Measurements from ENCODE around the gene SAG.
"Not testable (repeated sequence)": the region's sequence is repeated elsewhere in the genome, so short reads cannot be mapped to it uniquely, and the experiment has no call there.

Gene SAG

DNA sequence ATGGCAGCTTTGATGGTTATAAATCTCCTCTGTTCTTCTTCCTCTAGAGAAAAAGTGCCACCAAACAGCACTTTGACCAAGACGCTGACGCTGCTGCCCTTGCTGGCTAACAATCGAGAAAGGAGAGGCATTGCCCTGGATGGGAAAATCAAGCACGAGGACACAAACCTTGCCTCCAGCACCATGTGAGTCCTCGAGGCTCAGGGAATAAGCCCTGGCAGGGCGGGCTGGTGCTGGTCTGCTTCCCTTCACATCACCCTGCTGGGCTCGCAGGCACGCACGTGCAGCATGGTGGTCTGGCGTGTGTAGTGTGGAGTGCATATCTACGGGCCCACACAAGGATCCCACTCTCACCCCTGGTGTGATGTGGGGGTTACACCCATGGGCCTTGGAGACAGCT lies 27.3 kb downstream of the SAG start:
- no peak for FAIRE-seq

DNA sequence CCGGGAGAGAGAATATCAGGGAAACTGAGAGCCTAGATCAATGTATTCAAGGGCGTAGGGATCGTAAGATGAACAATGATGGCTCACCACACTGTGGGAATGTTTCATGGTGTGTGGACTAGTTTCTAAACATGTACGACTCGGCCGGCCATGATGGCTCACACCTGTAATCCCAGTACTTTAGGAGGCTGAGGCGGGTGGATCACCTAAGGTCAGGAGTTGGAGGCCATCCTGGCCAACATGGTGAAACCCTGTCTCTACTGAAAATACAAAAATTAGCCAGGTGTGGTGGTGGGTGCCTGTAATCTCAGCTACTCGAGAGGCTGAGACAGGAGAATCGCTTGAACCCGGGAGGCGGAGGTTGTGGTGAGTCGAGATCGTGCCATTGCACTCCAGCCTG lies 28.5 kb downstream of the SAG start:
- not testable (repeated sequence) for FAIRE-seq

DNA sequence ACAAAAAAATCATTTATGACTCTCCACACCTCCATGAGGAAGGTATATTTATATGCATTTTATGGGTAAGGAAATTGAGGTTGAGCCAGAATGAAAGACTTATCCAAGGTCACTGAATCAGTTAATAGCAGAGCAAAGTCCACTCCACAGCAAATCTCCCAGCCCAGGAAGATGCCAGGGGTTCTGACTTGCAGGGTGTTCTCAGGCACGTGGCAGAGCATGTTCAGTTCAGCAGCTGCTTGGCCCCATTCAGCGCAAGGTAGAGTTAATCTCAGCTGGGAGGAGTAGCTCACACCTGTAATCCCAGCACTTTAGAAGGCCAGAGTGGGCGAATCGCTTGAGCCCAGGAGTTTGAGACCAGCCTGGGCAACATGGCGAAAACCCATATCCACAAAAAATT lies 28.9 kb downstream of the SAG start:
- no peak for FAIRE-seq

DNA sequence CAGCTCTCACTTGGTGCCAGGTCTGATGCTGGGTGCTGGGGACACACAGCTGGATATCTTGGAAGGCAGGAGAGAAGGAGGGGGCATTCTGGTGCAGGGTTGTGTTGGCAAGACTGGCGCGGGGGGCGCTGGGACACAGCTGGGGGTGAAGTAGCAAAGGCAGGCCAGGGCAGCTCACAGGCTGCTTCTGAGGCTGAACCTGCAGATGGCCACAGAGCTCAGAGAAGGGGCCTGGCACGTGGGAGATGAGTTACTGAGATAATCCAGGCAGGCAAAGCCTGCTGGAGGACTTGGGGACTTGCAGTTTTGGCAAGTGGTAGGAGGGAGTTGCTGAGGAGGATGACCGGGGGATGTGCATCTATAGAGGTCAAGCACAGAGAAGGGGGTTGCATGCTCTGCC lies 30.4 kb downstream of the SAG start:
- FAIRE-seq: no peak

DNA sequence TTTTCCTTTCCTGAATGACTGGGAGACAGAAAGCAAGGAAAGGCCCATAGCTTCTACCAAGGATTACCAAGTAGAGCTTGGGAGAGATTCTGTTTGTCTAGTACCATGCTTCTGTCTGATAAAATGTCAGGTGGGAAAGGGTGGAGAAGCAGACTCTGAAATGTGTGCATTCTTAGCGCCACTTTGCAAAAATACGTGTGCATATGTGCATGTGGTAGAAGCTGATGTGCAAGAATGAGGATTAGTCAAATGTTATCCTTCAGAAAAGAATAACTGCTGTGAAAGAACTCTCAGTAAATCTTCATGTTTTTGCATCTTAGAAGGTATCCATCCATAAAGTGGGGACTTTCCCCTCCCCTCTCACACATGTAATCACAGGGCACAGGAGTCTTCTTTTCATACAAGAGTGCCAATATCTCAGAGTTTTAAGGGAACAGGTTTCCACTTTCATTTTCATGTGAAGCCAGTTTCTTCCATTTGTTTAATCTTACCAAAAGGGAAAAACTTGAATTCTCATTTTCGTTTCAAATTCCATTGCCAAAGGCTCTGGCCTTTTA lies 31.3 kb downstream of the SAG start:
- no peak for FAIRE-seq

DNA sequence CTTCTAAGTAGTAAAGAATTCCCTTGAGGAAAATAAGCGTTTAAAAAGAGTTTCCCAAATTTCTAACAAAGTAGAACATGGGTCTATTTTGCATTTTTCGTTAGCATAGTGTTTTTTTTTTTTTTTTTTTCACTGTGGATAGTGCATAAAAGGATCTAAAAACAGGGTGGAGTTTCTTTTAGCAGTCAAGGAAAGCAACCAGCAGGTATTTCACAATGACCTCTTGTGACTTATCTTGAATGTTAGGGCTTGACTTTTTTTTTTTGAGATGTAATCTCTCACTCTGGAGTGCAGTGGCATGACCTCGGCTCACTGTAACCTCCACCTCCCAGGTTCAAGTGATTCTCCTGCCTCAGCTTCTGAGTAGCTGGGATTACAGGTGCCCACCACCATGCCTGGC lies 31.8 kb downstream of the SAG start:
- FAIRE-seq: no peak

DNA sequence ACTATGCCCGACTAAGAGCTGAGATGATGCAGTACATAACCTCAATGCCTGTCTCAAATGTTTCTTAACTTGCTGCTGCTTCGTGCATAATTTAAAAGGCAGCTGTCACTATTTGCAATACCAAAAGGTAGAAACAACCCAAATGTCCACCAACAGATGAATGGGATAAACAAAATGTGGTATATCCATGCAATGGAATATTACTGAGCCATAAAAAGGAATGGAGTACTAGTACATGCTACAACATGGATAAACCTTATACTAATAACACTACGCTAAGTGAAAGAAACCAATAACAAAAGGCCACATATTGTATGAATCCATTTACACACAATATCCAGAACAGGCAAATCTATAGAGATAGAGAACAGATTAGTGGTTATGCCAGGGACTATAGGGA lies 33.7 kb downstream of the SAG start:
- FAIRE-seq: no peak

DNA sequence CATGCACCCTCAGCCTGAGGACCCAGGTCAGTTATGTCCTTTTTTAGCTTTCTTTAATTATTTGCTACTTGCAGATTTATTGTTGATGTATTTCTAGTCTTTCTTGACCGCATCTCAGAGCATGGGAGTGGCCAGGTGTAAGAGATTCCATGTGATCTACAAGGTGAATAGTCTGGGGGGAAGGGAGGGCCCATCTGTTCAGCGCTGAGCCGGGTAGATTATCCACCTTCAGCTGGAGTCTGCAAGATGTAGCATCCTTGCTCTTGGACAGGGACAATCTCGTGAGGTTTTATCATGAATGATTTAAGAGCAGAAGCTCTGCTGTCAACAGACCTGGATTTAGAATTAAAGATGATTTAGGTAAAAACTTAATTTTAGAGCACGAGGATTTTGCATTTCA lies 34.7 kb downstream of the SAG start:
- FAIRE-seq: no peak

DNA sequence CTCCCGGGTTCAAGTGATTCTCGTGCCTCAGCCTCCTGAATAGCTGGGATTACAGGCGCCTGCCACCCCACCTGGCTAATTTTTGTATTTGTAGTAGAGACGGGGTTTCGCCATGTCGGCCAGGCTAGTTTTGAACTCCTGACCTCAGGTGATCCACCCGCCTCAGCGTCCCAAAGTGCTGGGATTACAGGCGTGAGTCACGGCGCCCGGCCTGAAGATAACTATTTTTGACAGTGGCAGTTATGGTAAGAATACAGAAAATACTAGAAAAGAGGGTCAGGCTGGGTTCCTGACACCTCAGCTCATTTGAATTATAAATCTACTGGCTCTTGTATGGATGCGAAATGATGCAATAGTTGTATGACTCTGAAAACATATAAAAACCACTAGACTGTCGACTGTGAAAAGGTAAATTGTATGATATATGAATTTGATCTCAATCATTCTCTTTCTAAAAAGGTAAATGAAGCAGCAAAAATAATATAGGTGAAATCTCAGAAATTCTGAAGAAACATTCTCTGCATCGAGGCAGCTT lies 35.6 kb downstream of the SAG start:
- FAIRE-seq: no peak

DNA sequence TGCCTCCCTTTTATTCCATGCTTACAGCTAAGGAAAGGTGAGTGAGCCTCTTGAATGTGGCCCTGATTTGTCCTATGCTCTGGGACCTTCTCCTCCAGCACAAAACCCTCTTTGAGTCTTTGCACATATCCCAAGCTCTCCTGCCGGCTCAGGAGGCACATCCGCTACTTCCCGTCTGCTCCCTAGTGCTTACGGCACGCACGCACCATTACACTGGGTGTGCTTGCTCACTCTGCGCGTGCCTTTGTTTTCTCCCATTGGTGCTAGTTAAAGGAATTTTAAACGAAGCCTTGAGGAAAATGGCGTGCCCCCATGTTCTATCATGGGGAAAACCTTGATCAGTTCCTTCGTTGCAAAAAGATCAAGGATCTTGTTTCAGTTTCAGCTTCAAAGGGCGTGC lies 38.8 kb downstream of the SAG start:
- FAIRE-seq: no peak

DNA sequence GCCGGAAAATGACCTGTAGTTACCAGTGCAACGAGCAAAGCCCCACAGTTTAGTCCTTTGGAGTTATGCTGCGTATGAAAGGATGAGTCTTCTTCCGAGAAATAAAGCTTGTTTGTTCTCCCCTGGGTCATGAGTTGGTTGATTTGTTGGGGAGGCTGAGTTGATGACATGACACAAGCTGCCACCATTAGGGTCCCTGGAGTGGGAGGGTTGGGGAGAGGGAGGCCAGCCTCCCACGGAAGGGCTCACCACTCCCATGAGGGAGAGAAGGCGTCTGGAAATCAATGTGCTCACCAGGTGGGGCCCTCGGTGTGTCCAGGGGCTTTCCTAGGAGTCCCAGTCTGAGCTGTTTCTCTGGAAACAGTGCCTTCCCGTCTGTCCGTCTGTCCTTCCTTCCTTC lies 39.3 kb downstream of the SAG start:
- no peak for FAIRE-seq

DNA sequence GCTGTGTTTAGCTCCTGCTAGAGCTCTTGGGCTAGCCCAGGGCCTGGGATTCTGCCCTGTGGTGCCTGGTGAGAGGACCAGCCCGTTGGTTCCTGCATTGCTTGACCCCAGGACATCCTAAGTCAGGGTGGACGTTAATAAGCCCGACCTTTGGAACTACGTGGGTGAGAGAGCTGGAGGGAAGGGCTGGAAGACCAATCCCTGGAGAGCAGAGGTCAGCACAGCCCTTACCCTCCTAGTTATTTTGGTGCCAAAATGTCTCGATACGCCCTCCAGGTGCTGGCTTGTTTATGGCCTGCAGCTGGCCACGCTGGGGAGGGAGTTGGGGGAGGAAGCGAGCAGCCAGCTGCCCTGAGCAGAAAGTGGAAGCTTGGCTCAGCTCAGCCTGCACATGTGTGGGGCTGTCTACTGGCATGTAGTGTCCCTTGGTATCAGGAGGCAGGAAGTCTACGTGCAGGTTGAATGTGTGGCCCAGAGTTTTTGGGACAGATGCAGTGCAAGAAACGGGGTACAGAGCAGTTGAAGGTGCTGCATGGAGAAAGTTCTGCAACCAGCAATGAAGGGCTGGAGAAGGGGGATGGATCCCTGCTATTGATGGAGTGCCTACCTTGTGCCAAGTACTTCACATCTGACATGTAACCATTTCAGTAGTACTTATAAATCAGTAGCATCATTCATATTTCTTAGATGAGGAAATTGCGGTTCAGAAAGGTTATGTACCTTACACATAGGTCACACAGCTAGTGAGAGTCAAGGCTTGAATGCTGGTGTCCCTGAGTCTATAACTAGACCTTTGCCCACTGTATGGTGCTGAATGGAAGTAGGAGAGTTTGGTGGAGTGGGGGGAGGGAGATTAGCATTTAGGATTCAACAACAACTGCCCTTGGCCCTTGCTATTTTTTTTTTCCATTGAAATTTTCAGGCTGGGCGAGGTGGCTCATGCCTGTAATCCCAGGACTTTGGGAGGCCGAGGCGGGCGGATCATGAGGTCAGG lies 41.7 kb downstream of the SAG start:
- FAIRE-seq: no peak

DNA sequence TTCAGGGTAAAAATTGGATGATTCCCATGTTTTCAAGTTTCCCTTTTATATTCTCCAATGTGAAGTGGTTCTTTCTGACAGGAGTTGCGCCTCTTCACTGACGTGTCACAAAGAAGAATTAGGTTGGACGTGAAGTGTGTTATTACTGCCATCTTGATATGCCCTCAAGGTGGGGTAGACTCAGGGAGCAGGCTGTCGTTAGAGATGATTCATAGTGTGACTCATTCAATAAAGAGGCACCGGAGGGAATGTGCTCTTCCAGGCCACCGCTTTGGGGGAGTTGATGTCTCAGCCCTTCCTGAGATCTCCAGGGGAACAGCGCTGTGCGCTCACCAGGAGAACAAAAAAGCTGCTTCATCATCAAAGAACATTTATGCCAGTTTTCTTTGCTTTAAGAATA lies 43.1 kb downstream of the SAG start:
- FAIRE-seq: peak; percentile 53

DNA sequence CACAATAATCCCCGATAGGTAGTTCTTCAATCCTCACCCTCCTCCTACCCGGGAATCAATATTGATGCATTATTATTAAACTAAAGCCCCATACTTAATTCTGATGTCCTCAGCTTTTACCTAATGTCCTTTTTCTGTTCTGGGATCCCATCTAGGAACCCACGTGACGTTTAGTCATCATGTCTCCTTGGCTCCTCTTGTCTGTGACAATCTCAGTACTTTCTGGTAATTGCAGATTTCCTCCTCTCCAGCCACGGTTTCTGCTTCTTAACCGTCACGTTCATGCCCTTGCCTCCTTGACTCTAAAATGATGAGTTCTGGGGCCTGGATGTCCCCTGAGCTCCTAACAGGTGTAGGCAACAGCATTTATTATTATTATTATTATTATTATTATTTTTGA lies 43.8 kb downstream of the SAG start:
- FAIRE-seq: no peak

DNA sequence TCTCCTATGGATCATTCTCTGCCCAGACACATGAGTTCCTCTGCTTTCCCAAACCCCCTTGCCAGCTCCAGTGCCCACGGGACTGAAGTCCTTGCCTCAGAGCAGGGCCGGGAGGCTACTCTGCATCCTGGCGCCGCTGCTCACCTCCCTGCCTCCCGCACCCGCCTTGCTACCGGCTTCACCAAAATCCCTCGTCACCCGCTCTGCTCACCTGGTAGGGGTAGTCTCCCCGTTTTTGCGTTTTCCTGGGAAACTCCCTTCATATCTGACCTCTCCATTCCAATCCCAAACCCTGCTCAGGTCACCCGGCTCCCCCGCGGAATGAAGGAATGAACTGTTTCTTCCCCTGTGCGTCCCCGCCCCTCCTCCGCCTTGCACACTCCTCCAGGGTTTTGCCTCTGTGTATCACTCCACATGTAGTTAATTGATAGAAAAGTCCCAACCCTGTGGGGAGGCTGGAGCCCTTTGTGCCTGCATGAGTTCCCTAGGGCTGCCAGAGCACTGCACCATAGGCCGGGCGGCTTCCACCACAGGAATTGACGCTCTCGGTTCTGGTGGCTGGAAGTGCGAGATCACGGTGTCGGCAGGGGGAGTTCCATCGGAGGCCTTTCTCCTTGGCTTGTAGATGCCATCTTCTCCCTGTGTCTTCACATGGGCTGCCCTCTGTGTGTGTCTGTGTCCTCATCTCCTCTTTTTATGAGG lies 44.7 kb downstream of the SAG start:
- no peak for FAIRE-seq

DNA sequence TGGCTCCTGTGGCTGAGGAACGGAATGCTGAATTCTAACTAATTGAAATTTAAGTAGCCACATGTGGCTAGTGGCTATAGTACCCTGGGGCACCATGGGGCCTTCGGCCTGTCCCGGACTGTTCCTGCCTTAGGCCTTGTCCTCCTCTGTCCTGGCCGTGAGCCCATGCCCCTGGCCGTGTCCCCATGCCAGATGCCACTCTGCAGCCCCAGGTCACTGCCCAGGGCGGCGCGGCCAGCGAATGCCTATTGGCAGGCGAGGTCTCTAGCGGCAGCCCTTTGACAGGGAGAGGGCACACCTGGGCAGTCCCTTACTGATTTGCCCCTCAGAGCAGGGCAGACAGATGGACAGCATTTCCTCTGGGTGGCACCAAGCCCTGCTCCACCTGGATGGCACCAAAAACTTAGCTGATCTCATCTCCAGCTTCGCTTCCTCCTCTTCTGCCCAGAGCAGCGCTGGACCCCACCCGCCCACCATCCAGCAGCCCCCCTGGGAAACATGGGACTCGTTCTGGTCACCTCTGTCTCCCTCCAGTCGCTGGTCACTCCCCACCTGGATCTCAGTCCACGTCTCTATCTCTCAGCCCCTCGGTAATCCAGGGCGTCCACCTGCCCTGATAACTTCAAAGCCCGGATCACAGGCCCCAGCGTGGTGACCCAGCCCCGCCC lies 45.6 kb downstream of the SAG start:
- FAIRE-seq: no peak

DNA sequence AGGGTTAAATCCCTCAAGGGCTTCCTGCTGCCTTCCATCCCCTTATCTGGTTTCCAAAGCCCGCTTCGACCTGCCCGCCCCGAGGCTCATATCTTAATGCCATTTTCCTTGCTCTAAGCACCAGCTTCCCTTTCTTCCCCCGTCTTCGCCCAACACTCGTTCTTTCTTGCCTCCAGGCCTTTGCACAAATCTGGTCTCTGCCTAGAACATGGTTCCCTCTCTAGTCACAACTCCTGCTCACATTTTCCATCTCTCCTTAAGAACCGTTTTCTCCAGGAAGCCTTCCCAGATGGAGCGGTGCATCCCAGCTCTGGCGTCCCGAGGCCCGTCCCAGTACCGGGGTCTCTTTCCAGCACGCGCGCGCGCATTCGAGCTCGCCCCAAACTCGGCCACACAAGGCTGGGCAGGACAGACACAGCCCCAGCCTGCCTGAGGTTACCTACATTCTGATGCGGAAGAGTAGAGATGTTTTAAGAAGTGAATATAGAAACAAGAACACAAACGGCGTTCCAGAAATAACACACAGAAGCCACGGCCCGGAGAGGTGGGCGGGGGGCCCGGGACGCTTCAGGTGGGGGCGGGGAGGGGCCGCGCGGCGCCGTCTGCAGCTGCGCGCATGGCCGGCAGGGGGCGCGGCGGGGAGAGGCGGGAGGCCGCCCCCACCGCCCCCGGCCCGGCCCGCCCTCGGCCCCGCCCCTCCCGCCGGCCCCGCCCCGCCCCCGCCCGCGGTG lies 46.3 kb downstream of the SAG start, which contains the start of gene DGKD:
Gene DGKD (plus strand): TSS at position 726 of the 731 bp plus-strand sequence. CDS start 25 bp downstream, outside the sequence.
- no peak for FAIRE-seq

DNA sequence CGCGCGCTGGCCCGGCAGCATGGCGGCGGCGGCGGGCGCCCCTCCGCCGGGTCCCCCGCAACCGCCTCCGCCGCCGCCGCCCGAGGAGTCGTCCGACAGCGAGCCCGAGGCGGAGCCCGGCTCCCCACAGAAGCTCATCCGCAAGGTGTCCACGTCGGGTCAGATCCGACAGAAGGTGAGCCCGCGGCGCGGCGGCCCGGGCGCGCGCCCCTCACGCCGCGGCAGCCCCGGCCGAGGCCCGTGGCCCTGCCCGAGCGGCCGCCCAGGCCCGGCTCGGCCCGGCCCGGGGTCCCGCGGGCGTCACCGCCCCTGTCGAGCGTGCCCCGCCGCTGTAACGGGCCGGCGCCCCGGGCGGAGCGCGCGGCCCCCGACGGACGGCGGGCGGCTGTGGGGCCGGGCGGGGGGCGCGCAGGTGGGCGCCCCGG lies 46.9 kb downstream of the SAG start:
- no peak for FAIRE-seq

DNA sequence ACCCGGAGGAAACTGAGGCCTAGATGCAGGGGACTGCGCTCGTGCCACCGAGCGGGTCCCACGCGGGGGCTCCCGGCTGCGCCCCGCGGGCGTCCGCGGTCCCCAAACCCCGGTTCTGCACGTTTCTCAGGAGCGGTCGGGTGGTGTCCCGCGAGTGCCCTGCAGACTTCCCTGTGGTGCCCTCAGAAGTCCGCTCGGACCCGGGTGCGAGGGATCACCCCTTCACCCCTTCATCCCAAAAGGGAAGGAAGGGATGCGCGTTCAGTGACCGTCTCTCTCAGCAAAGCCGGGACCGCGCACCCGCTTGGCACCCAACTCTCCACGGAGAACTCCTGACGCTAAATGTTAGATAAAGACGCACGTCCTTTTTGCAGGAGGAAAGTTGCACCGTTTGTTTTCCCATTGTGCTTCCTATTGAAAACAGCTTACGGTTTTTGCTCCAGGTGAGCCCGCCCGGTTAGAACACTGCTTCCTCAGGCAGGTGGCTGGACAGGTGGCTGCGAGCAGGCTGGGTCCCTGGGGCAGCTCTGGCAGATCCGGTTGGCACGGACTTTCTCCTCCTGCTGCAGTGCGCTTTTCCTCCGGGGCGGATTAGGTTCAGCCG lies 47.5 kb downstream of the SAG start:
- FAIRE-seq: no peak

DNA sequence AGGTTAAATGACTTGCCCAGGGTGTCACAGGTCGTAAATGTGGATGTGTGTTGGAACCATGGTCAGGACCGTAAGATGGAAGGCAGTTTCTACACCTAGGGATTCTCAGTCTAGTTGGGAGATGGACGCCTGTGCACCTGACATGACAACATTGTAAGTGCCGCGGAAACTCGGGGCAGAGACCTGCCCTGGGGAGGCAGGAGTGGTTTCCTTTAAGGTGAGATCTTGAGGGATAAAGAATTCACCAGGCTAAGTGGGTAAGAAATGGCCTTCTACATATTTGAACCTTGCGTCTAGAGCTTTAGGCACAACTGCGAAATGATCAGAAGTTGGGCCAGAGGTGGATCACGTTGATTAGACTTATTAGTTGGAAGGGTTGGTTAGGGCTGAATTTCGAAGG lies 48.3 kb downstream of the SAG start:
- no peak for FAIRE-seq

DNA sequence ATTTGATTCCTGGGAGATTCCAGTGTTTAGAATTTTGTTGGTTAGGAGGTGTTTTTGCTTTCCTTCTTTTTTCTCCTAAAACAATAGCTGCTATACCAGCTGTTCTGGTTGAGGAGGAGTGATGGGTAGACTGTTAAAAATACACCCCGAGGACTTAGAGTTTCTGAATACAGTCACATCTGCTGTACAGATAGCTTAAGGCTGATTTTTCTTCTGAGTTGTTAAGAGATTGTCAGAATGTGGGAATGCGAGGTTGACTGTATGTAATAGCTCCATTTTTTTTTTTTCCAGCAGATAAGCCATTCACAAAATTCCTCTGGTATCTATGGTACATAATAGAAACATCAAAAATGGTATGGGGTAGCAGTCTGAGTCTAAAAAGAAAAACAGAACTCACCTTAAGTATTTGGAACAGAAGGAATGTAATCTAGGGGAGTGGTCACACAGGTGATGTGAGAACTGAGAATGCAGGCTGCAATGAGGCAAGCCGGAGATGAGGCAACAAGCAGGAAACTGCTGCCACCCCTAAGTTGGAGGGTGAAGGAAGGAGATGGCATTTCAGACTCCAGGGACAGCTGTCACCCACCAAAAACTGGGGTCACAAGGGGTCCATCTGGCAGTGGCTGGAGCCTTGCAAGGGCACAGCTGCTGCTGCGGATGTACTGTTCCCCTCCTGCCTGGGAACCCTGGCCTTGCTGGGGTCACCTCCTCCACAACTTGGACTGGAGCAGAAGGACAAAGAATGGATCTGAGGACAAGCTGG lies 49.1 kb downstream of the SAG start:
- no peak for FAIRE-seq

Measured in islet of Langerhans (tissue), 1 donor.